ENCODE results near the gene ARL8A. TPM values are rescaled to one million over a fixed set of nuclear protein-coding genes. Genes with fewer than 3 reads are reported as not detected.
"Not testable (repeated sequence)": the region's sequence is repeated elsewhere in the genome, so short reads cannot be mapped to it uniquely, and the experiment has no call there.

The ARL8A gene
- total RNA-seq, 1 experiment from 2014 or later, result 27.8 TPM

DNA sequence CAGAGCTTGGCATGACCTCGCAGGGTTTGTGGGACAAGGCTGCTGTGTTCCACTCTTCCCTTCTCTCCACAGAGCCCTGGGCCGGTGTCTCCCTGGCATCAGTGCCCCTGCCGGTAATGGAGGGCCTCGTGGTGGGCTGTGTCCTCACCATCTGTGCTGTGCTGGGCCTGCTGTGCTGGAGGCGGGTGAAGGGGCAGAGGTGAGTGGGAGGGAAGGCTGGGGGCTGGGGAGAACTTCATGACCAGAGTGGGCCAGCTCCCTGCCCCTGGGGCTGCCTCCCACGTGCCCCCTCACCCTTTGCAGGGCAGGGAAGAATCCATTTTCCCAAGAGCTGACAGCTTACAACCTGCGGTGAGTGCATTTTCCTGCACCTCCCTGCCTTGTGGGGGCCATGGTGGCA is 37.0 kb upstream of the ARL8A start:
- Mint-ChIP-seq H3K36me3 (ENCODE audit: insufficient read depth, unreplicated experiment) (peaks cover 6% of the 10 kb centered on the region), H3K4me3 (ENCODE audit: unreplicated experiment) (no peak overlapping the region), H3K9me3 (ENCODE audit: unreplicated experiment) (no peaks in the 10 kb centered on the region), H3K27ac (ENCODE audit: unreplicated experiment) (no peak overlapping the region), H3K27me3 (ENCODE audit: insufficient read depth, unreplicated experiment) (peaks cover 2% of the 10 kb centered on the region), H3K4me1 (ENCODE audit: low read depth, unreplicated experiment) (peaks cover 7% of the 10 kb centered on the region)
- Histone ChIP-seq H3K36me3 (ENCODE audit: control insufficient read depth, insufficient read depth, low read length) (no peaks in the 10 kb centered on the region), H3K27me3 (replicated peaks; ENCODE audit: control insufficient read depth, insufficient read depth, low read length) (no peaks in the 10 kb centered on the region), H3K4me1 (no peaks in the 10 kb centered on the region), H3K9me3 (no peaks in the 10 kb centered on the region), H3K4me3 (ENCODE audit: low read depth, low read length) (no peak overlapping the region)
- ChIA-PET POLR2A (no interaction called here), CTCF (no interaction called here)
- BruUV-seq (replicated peaks), result no TSS peak
- no peak for DNase-seq
- intact Hi-C loops (cut with micrococcal nuclease; ENCODE audit: unreplicated experiment), result no loop called here
- TF ChIP-seq, protein P1, sequence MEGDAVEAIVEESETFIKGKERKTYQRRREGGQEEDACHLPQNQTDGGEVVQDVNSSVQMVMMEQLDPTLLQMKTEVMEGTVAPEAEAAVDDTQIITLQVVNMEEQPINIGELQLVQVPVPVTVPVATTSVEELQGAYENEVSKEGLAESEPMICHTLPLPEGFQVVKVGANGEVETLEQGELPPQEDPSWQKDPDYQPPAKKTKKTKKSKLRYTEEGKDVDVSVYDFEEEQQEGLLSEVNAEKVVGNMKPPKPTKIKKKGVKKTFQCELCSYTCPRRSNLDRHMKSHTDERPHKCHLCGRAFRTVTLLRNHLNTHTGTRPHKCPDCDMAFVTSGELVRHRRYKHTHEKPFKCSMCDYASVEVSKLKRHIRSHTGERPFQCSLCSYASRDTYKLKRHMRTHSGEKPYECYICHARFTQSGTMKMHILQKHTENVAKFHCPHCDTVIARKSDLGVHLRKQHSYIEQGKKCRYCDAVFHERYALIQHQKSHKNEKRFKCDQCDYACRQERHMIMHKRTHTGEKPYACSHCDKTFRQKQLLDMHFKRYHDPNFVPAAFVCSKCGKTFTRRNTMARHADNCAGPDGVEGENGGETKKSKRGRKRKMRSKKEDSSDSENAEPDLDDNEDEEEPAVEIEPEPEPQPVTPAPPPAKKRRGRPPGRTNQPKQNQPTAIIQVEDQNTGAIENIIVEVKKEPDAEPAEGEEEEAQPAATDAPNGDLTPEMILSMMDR (IDR thresholded peaks at IDR 0.05; ENCODE audit: insufficient read depth in 1 of 2, low read depth in 1 of 2, low read length in 1 of 2, severe bottlenecking in 1 of 2, unreplicated experiment in 1 of 2), result no peak

DNA sequence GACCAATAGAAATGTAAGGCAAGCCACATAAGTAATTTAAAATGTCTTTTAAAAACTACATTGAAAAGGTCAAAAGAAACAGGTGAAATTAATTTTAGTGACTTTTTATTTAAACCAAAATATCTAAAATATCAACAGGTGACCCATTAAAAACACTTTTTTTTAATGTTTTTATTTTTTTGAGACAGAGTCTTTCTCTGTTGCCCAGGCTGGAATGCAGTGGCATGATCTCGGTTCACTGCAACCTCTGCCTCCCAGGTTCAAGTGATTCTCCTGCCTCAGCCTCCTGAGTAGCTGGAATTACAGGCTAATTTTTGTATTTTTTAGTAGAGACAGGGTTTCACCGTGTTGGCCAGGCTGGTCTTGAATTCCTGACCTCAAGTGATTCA is 36.2 kb upstream of the ARL8A start:
- H3K27me3 Mint-ChIP-seq (ENCODE audit: insufficient read depth, unreplicated experiment); H3K9me3 ChIP-seq; H3K4me3 Mint-ChIP-seq (ENCODE audit: unreplicated experiment); H3K36me3 ChIP-seq (ENCODE audit: control insufficient read depth, insufficient read depth, low read length); H3K27ac Mint-ChIP-seq (ENCODE audit: unreplicated experiment); H3K36me3 Mint-ChIP-seq (ENCODE audit: insufficient read depth, unreplicated experiment); DNase-seq; BruUV-seq (replicated peaks); H3K27me3 ChIP-seq (replicated peaks; ENCODE audit: control insufficient read depth, insufficient read depth, low read length); H3K4me3 ChIP-seq (ENCODE audit: low read depth, low read length); H3K9me3 Mint-ChIP-seq (ENCODE audit: unreplicated experiment); POLR2A ChIA-PET; H3K4me1 ChIP-seq; H3K4me1 Mint-ChIP-seq (ENCODE audit: low read depth, unreplicated experiment); CTCF ChIA-PET; intact Hi-C loops (cut with micrococcal nuclease; ENCODE audit: unreplicated experiment): not testable (repeated sequence)

DNA sequence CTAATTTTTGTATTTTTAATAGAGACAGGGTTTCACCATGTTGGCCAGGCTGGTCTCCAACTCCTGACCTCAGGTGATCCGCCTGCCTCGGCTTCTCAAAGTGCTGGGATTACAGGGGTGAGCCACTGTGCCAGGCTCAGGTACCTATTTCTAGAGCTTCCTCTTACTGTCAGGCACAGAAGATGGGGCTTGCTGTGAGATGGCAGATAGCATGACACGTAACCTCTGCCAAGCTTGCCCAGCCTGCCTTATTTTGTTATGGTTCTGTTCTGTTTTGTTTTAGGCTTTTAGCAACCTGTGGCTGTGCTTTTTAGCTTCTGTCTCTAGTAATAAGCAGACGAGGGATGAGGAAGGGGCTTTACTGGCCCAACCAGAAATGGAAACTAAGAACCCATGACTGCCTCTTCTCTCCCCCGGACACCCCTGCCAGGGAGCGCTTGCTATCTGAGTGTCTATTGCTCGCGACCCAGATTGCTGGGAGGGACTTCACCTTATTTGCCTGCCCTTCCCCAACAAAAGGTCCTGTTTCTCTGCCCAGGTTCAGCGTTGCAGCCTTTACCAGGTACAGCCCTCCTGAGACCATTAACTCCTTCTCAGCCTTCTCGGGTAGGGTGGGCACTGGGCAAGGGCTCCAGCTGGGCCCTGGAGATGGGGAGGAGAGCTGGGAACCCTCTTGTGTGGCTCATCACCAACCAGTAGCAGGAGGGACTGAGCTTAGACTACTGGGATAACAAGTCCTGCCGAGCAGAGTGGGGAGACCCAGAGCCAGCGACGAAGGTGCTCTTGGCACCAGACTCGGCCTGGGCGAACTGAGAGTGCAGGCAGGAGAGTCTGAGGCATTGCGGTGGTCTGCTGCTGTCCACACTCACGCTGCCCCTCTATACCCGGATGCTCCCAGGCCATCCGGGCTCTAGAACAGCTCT is 35.6 kb upstream of the ARL8A start:
- no TSS peak for BruUV-seq (replicated peaks)
- Histone ChIP-seq H3K4me1 (no peaks in the 10 kb centered on the region), H3K36me3 (ENCODE audit: control insufficient read depth, insufficient read depth, low read length) (no peaks in the 10 kb centered on the region), H3K27me3 (replicated peaks; ENCODE audit: control insufficient read depth, insufficient read depth, low read length) (no peaks in the 10 kb centered on the region), H3K9me3 (no peaks in the 10 kb centered on the region), H3K4me3 (ENCODE audit: low read depth, low read length) (no peak overlapping the region)
- no peak overlapping the region for H3K27ac Mint-ChIP-seq (ENCODE audit: unreplicated experiment)
- no peak overlapping the region for H3K4me3 Mint-ChIP-seq (ENCODE audit: unreplicated experiment)
- H3K9me3 Mint-ChIP-seq (ENCODE audit: unreplicated experiment), result no peaks in the 10 kb centered on the region
- TF ChIP-seq, protein P1 (IDR thresholded peaks at IDR 0.05; ENCODE audit: insufficient read depth in 1 of 2, low read depth in 1 of 2, low read length in 1 of 2, severe bottlenecking in 1 of 2, unreplicated experiment in 1 of 2), result no peak
- intact Hi-C loops (cut with micrococcal nuclease; ENCODE audit: unreplicated experiment), result no loop called here
- no peak for DNase-seq
- H3K27me3 Mint-ChIP-seq (ENCODE audit: insufficient read depth, unreplicated experiment), result no peaks in the 10 kb centered on the region
- H3K36me3 Mint-ChIP-seq (ENCODE audit: insufficient read depth, unreplicated experiment), result peaks cover 6% of the 10 kb centered on the region
- CTCF ChIA-PET, result no interaction called here
- peaks cover 7% of the 10 kb centered on the region for H3K4me1 Mint-ChIP-seq (ENCODE audit: low read depth, unreplicated experiment)
- POLR2A ChIA-PET, result no interaction called here
